Stimulated activated CD8-positive, alpha-beta memory T cell treated with anti-CD3 and anti-CD28 coated beads, Interleukin-2, amount 100 ng/mL, for 1 hour (primary cell): Measurements from ENCODE around the gene LUZP1.
A peak's percentile ranks its signal among the peaks of the same experiment; 100 is the strongest.

Source experiments
- DNase-seq, 2 donors: peaks; one replicate each; pipeline ENCODE4 v3.0.0-alpha.2; 2020; ENCODE audit warnings: low read depth in 2 of 2

Gene LUZP1

DNA sequence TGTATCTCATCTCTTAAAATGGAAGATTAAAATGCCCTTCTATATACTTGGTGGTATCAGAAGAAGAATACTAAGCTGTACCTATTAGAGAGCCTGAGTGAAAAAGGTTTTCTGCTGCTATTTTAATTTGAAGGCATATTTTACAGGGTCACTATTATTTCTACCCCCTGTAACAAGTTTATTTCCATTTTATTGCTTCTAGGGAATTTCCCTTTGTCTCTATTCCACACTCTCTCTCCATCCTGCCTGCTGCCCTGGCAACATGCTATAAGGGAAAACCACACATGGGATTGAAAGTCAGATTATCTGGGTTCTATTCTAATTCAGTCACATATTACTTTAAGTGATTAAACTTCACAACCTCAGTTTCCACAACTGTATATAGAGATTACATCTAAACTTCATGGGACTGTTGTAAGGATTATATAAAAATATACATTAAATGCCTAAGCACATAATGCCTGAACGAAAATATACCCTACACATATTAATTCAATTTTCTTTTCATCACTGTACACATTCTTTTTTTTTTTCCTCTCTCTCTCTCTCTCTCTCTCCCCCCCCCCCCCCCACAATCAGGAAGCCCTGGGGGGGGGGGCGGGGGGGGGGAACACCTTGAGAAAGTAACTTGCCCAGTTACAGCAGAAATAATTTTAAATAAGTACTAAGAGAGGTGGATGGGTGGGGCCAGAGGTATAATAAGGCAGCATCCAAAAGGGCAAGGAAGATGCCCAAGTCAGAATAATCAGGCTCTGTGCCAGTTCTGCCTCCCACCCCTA is 51.5 kb downstream of the LUZP1 start:
- DNase-seq, result no peak

DNA sequence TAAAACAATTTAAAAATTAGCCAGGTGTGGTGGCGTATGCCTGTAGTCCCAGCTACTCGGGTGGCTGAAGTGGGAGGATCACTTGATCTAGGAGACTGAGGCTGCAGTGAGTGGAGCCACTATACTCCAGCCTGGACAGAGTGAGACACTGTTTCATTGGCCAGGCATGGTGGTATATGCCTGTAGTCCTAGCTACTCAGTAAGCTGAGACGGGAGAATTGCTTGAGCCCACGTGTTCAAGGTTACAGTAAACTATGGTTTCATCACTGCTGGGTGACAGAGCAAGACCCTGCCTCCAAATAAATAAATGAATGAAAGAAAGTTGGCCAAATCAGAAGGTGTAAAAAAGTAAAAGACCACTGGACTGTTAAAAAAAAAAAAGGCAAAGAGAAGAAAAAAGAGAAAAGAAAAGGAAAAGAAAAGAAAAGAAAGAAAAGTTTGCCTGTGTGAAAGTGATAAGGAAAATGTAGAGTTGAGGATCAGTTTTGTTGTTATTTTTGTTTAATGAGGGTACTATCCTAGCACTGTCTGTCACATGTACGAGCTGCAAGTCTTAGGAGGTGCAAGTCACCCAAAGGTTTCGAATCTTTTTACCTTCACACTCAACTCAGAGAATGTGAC is 52.3 kb downstream of the LUZP1 start:
- DNase-seq, result no peak

- no peak for DNase-seq
These were observed 54.1 kb downstream of the LUZP1 start for GRCh38 chr1:23114424-23115079.

DNA sequence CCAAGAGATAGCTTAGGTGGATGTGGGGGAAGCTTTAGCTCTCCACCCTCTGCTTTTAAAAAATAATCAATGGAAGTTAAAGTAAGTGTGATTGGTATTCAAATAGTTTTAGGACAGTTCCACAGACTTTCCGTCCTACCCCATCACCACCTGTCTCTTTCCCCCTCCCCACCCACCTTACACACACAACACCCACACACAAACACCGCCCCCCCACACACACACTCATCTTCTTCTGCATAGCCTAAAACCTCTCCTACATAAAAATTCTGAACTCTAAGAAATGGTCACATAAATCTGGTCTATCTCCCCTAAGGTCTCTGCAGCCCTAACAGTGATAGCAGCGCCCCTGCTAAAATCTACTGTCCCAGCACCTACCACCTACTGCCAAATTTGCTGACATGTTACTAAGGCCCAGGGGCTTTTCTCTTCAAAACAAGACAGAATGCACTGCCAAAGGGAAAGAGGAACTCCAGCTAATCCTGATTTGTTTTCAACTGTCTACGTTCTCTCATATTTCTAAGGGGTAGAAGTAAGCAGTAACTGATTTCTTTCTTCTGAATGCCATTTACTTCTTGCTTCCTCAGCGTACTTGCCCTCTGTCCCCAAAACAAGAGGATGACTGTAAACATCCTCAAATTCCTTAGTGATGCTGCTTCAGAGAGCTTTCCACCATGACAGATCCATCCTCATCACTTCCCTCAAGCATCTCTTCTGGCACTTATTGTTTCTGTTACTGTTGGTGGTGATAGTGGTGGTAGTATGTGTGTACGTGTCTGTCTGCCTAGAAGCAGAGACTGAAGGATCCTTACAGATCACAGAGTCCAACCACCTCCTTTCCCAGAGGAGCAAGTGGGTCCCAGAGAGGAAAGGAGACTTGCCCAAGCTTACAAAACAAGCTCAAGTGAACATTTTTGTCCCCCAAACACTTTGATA is 56.8 kb downstream of the LUZP1 start:
- DNase-seq, result no peak

DNA sequence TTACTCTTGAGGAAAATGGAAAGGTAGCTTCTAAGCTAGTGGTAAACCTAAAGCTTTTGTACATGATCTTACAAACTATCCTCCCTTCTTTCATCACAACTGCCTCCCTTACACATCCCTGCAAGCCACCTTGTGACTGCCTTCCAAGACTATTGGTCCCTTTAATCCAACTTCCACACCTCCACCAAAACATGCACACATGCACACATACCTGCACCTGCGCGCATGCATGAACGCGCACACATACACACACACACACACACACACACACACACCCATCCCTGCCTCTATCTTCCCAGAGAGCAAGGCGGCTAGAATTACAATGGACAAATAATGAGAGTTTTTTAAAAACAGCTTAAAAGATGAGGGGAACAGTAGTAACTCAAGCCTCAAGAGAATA is 58.3 kb downstream of the LUZP1 start:
- no peak for DNase-seq

DNA sequence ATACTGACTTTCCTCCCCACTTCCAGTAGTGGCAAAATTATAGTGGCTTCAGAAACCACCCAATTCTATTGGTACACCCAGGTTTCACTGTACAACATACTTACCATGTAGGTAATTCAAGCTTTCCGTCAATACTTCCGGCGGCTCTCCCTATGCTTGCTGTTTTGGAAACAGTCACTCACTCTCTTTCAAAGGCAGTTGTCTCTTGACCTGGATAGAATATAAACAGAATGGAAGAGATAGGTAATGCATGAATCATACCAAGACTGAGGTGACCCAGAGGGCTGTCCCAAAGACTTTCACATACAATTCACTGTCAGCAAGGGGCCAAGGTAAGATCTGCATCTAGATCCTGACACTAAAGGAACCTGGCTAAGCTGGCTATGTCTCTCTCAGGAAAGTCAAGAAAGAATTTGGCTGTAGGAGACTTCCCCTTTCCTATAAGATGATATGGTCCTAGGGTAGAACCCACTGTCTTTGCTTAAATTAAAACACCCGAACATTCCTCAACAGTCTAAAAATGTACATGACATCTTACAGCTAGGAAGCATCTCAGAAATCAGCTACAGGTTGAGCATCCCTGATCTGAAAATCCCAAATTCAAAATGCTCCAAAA is 59.6 kb downstream of the LUZP1 start:
- no peak for DNase-seq

- DNase-seq, result no peak
These were observed 65.4 kb downstream of the LUZP1 start for GRCh38 chr1:23103001-23103889.

GRCh38 chr1:23102289-23102688 is 66.4 kb downstream of the LUZP1 start:
- no peak for DNase-seq

GRCh38 chr1:23101887-23102286 is 66.8 kb downstream of the LUZP1 start:
- DNase-seq, result no peak

- DNase-seq, result no peak
These were observed 67.4 kb downstream of the LUZP1 start for GRCh38 chr1:23101101-23101827.

DNA sequence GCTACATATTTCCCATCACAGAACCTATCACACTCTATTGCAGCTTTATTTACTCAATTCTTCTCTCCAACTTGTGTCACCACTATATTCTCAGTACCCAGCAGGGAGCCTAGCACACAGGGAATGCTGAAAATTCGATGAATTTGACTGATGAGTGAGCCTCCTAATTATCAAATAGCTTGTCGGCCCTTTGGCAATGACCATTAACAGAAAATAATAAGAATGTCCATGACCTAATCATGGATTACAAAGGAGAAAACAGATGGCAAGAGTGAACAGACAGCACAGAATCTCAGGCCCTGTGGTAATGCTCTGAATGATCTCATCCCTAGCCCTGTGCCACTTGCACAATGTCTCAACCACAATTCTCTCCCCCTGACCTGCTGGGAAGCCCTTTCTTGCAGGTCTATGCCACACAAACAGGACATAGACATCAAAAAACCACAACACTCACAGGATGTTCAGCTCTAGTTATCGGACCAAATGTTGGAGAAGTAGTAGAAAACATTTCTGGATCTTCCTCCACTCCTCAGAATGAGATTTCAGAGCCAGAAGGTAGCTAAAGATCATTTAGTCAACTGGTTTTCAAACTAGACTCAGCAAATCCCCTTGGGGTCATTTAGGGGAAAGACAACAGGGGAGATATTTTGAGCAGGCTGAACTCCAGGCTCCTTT is 68.4 kb downstream of the LUZP1 start:
- peak in 1 of 2 donors; percentile 14 for DNase-seq

DNA sequence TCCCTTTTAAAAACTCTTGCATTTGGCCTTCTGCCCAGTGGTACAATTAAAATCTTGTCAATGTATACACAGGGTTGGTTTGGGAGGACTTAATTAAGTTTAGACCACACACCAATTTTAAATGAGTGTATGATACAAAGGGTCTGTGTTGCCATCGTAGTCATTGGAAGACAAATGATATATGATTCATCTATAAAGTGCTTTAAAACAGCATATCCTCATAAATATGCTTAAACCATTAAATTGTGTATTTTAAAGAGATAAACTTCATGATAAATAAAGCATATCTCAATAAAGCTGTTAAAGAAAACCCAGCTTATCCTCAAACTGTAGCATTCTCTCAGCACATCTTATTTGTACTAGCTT is 69.5 kb downstream of the LUZP1 start:
- DNase-seq, result no peak

DNA sequence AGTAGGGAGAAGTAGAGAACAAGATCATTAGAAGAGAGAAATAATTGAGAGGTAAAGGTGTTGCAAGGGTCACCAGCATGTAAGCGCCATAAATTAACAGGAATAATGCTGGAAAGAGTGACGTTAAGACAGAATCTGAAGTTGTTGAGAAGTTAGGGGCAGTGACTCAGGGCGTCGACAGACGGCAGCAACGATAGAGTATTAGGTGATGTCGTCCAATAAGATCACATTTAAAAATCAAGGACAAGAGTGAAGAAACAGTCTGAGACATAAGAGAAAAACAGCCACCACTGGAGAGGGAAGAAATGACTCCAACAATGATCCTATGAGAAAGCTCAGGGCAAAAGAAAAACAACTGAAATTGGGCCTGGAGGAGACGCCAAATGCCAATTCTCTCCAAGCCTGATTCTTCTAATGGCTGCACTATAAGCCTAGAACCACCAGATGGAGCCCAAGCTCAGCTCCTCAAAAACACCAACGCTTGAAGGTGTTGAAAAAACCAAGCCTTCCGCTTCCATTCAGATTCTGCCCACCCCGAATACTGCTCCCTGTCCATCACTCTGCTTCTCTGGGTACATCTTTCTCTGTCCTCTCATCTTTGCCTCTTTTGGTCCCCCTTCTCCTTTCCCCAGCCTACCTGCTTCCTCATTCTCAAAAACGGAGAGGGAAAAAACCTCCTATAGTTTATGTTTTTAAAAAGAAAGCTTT is 70.0 kb downstream of the LUZP1 start:
- peak in 1 of 2 donors; percentile 33 for DNase-seq

DNA sequence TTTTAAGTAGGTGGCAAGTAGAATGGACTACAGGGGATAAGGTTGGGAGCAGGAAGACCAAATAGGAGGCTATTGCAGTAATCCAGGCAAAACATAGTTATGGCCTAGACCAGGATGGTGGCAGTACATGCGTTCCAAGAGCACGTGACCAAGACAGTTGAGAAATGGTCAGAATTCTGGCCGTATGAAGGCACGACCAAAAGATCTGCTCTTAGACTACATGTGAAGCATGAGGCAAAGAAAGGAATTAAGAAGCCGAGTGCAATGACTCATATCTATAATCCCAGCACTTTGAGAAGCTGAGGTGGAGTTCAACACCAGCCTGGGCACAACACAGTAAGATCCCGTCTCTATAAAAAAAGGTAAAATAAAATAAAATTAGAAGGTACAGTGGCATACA is 71.3 kb downstream of the LUZP1 start:
- no peak for DNase-seq

- no peak for DNase-seq
These were observed 76.2 kb downstream of the LUZP1 start for GRCh38 chr1:23092447-23092846.

GRCh38 chr1:23091545-23091944 is 77.1 kb downstream of the LUZP1 start:
- DNase-seq, result no peak

DNA sequence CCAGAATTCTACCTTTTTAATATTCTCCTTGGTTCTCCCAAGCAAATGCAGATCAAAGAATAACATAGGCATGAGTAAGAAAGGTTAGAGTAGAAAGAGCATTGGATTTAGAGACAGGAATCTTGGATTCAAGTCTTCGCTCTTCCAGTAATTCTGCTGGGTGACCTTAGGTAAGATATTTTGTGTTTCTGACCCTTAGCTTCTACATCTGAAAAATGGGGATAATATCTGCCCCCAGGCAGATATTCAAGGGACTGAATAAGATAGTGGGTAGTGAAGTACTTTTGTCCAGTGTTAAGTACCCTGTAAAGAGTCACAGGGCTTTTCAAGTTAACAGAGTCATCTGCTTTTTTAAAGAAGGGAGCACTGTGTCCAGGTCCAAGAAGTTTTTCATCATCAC is 78.6 kb downstream of the LUZP1 start:
- DNase-seq, result no peak

DNA sequence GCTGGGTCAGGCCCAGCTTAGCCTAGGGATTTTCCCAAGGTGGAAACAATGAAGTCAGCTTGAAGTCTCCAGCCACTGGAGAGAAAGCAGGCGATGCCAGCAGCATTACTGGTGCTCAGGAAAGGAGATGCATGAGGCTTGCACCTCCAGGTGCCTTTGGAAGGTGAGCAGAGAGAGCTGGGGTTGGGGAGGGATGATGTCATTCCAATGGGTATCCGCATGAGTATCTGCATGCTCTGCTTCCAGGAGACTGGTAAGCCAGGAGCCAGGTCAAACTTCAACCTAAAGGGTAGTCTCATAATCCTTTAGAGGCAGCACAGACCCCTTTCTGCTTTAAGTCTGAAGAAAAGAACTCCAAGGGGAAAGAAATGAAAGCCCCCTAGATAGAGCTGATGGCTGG is 80.6 kb downstream of the LUZP1 start:
- DNase-seq, result no peak

DNA sequence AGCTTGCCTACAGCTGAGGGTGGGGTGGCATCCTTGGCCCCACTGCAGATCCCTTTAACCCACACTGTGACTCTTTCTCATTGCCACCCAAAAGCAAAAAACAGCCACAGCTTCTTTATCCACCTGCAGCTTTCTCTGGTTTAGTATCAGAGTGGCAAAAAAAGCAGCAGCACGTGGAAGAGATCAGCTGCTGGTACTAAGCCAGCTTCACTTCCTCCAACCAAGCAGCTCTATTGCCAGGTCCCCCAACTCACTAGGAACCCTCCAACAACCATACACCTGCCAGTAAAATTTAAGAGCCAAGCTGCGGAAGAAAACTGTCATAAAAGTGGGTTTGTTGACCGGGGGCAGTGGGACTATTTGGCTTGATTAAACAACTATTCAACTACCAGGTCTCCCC is 83.0 kb downstream of the LUZP1 start:
- DNase-seq, result no peak
